K562 treated with DMSO at 1 percent for 12 hours (cell line): Measurements from ENCODE around the gene POFUT1. TPM values are rescaled to one million over a fixed set of nuclear protein-coding genes. Genes with fewer than 3 reads are reported as not detected.

Source experiments
- total RNA-seq: library from RNA; unstranded; fragments of 300-600 nt; gene quantifications from 2 replicates; pipeline ENCODE4 v1.2.3, GENCODE V29; 2022; ENCODE audit not compliant: insufficient read depth

The POFUT1 gene
- 9.3 and 28.7 TPM in 2 replicates for total RNA-seq

GRCh38 chr20:32207626-32208498 lies at the start of gene POFUT1, which contains the start of gene PLAGL2:
Gene POFUT1 (plus strand): TSS chr20:32207880. CDS start chr20:32207942, 62 bp downstream.
Gene PLAGL2 (minus strand): TSS chr20:32207743. CDS start chr20:32202178, 5,565 bp downstream.

DNA sequence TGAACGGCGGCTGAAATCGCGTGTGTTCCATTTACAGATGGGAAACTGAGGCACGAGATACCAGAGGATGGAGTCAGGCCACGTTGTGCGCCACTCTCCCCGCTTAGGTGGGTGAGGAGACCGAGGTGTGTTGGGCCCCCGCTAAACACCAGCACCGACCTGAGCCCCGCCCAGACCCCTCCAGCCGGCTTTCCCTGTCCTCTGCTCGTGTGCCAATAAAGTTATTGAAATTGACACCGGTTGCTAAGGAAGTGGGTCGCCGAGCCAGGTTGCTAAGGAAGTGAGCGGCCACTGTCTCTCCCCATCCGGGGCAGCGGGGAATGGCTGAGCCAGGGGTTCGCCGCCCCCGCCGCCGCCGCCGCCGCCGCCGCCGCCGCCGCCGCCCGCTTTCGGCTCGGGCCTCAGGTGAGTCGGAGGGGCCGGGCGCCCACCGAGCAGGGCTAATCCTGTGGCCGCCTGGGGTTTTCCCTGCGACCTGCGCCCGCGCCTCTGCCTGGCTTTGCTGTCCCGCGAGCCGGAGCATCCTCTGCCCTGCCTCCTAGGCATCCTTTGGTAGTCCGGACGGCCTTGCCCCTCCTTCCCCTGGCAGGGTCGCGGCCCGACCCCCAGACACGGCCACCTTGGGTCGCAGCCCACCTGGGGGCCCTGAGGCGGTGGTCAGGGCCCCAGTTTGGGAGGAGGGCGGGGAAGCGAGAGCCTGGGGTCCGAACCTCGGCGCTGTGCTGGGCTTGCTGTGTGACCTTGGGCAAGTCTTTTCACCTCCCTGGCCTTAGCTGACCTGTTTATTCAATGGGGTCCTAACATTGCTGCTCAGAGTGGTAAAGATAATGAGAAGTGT lies 69.9 kb downstream of the POFUT1 start, which contains the start of gene KIF3B:
Gene KIF3B, plus strand, starts transcription at position 291 of the 838 bp plus-strand sequence. CDS start 32,127 bp downstream, outside the sequence.

Other genes with a start within 250 kb of the POFUT1 start
- not detected in 2 replicates for gene XKR7, start 239.7 kb upstream of the POFUT1 start, total RNA-seq
- gene CCM2L, start 197.4 kb upstream of the POFUT1 start, total RNA-seq, result 0.75 TPM in 1 of 2 replicates, not detected in the other
- not detected in 2 replicates for gene HCK, start 155.6 kb upstream of the POFUT1 start, total RNA-seq
- gene TM9SF4, start 98.2 kb upstream of the POFUT1 start, total RNA-seq, result 12.4 and 38.3 TPM in 2 replicates
- 5.1 and 17.3 TPM in 2 replicates for gene PLAGL2, start 137 bp upstream of the POFUT1 start, total RNA-seq
- gene KIF3B, start 69.8 kb downstream of the POFUT1 start, total RNA-seq, result 4.5 and 13.2 TPM in 2 replicates
- gene ASXL1, start 150.5 kb downstream of the POFUT1 start, total RNA-seq, result 23.8 and 49.2 TPM in 2 replicates